ENCODE measurements around the gene CCDC106.

The CCDC106 gene

DNA sequence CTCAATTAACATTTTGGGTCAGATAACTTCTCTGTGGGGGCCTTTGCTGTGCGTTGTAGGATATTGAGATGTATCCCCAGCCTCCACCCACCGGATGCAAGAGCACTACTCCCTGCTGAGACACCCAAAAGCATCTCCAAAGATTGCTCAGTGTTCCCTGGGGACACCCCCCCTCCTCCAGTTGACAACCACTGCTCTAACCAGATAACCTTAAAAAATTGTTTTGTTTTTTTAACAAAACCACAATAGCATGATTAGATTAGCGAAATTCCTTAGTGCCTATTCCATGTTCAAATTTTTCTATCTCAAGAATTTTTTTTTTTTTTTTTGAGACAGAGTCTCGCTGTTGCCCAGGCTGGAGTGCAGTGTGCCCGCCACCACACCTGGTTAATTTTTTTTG is 24.4 kb downstream of the CCDC106 start:
- DNase-seq = no peak

DNA sequence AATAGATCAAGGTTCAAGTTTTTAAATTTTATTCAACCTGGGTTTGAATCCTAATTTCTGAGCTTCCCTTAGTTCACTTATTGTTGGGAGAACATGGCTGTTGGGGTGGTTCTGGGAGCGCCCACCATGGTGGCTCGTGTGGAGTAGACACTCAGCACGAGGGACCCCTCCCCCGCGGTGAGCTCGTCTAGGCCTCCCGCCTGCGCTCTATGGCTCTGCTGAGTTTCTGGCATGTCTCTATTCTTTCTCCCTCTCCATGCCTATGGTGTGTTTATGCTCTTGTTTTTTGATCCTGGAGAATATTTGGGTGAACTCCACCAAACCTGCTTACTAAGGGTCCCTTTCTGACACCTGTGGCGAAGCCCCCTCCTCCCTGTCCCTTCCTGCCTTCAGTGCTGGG is 25.5 kb downstream of the CCDC106 start:
- no peak for DNase-seq

DNA sequence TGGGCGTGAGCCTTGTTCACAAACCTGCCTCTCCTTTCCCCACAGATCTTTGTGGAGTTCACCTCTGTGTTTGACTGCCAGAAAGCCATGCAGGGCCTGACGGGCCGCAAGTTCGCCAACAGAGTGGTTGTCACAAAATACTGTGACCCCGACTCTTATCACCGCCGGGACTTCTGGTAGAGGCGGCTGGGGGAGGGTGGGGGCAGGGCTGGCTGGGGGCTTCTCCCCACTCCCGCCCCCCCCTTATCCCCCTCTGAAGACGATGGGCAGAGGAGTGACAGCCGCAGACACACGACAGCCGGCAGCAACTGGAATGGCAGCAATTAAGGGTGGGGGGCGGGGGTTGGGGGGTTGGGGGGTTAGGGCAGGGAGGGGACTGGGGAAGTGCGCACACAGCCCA is 25.9 kb downstream of the CCDC106 start:
- DNase-seq = no peak

DNA sequence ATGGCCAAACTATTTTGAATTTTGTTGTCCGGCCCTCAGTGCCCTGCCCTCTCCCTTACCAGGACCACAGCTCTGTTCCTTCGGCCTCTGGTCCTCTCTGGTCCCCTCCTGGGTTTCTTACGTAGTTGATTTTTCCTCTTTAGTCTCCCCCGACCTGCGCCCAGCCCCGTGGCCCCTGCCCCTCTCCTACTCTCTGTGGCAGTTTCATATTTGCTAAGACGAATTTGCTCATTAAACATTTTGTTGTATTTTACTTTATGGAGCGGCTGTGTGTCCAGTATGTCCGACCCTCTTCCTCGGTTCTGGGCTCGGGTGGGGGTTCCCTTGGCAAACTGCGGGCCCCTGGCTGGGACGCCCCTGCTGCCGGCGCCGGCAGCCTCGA is 26.4 kb downstream of the CCDC106 start:
- DNase-seq = no peak

DNA sequence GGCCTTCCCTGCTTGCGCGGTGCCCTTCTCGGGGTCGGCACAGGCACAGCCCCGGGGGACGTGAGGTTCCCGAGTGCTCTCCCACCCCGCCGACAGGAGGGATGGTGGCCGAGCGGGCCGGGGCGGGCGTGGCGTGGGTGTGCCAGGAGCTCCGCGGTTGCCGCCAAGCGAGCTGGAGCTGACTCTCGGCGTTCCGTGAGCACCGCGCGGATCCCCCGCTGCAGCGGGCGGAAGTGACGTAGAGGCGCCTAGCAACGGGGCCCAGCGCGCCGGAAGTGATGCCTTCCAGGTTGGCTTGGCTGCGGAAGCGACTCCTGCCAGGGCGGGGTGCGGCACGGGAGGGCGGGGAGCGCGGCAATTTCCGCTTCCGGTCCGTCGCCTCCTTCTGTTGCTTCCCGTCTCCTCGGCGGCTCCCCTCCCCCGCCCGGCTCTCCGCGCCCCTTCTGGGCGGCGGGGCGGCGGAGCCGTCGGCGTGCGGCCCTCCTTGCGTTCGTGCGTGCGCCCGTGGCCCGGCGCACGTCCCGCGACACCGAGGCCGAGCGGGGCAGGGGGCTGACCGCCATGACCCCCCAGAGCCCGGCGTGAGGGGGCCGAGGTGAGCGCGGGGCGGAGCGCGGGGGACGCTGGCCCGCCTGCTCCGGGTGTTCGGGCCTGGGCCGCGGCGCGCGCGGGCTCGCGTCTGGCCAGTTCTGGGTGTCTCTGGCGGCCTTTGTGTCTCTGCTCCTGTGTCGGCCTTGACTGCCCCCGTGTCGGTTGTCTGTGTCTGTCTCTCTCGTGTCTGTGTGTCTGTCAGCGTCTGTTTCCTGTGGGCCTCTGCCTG is 27.0 kb downstream of the CCDC106 start, which contains the start of gene EPN1:
Gene EPN1 (plus strand): TSS at position 386 of the 820 bp plus-strand sequence. CDS start 3,402 bp downstream, outside the sequence.
- peak; percentile 97 for DNase-seq

DNA sequence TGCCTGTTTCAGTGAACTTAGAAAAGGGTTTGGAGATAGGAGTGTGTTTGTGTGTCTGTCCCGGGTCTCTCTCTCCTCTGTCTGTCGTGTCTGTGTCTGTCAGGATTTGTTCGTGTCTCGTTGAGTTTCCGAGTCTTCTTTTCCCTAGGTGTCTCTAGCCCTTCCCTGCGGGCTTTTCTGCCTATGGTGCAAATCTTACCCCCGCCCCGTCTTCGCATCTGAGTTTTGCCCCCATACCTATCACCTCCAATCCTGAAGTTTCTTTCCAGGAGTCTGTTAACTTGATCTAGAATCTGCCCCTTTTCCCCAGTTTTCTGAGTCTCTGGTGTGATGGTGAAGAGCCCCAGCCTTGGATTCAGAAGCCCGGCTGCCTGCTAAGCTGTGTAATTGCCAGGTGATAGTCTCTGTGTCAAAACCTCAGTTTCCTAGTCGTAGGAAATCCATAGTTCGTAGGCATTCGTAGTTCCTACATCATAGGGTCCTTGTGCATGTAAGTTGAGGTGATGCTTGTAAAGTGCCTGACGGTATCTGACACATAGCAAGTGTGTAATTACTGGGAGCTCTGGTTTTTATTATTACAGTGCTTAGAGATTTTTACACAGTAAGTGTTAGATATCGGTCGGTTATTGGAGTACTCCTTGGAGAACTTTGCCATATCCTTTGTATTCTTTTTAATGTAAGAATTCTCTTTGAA is 27.8 kb downstream of the CCDC106 start:
- no peak for DNase-seq

DNA sequence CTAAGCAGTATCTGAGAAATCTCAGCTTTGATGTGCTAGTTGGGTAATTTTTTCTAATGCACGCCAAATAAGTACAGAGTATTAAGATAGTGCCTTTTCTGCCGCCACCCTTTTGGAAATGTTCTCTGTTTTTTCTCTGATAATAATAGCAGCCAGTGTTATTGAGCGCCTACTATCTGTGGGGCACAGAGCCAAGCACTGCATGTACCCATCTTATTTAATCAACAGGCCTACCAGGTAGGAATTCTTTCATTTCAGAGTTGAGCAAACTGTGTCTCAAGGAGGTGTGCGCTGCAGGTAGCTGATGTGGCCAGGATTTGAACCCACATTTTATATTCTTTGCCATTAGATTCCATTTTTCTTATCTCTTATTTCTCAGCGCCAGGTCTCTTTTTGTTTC is 28.4 kb downstream of the CCDC106 start:
- DNase-seq = no peak

DNA sequence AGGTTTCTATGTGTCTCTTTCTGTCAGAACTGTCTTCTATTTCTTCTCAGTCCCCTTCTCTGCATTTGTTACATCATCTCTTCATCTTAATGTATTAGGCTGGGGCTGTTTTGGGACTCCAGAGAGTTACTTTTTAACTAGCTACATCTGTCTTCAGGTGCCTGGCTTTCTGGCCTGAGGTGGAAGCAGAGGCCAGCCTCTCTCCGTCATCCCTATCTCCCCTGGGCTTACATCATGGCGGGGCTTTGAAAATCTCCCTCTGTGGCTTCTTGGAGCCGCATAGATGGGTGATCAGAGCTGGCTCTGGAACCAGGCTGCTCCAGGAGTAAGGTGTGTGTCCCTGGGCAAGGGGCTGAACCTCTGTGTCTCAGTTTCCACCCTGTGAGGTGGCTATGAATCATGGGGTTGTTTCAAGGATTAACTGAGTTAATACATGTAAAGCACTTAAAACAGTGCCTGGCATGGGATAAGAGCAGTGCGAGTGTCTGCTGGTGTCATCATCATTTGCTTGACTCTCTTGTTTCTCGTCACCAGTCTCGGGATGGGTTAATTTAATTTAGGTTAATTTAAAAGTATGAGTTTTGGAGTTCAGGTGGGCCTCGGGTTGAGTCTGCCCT is 29.0 kb downstream of the CCDC106 start:
- no peak for DNase-seq

DNA sequence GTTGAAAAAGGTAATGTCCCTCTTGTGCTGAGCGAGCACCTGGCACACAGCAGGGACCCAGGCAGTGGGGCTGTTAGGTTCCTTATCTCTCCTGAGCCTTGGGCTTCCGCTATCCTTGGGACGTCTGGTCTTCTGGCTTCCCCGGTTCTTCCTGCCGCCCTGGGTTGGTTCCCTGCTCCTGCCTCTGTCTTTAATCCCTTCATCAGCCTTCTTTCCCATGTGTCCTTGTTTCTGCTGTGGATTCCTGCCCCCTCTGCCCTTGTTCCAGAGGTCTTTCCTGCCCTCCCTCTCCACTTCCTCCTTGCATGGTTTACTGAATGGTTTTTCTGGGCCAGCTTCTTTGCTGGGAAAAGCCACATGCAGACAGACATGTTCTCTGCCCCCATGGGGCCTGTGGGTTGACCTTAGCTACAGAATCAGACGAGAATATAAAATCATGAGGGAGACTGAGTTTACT is 29.6 kb downstream of the CCDC106 start:
- DNase-seq = no peak

DNA sequence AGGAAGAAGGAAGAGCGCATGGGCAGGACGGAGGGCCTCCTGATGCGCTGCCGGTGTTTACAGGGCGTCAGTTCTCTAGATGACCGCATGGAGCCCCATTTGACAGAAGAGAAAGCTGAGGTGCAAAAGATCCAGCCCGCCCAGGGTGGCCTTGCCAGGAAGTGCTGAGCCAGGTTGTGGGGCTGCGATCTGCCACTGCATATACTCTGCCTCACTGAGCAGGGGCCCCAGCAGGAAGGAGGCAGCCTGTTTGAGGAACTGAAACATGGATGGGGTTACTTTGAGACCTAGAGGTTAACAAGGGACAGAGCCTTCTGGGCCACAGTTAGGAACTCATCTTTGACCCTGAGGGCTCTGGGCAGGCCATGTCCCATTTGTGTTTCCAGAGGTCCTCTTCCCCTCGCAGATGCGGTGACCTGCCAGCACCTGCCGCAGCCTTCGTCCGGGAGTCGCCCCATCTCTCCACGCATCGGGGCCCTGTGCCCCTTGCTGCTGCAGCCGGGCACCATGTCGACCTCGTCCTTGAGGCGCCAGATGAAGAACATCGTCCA is 30.2 kb downstream of the CCDC106 start:
- no peak for DNase-seq

DNA sequence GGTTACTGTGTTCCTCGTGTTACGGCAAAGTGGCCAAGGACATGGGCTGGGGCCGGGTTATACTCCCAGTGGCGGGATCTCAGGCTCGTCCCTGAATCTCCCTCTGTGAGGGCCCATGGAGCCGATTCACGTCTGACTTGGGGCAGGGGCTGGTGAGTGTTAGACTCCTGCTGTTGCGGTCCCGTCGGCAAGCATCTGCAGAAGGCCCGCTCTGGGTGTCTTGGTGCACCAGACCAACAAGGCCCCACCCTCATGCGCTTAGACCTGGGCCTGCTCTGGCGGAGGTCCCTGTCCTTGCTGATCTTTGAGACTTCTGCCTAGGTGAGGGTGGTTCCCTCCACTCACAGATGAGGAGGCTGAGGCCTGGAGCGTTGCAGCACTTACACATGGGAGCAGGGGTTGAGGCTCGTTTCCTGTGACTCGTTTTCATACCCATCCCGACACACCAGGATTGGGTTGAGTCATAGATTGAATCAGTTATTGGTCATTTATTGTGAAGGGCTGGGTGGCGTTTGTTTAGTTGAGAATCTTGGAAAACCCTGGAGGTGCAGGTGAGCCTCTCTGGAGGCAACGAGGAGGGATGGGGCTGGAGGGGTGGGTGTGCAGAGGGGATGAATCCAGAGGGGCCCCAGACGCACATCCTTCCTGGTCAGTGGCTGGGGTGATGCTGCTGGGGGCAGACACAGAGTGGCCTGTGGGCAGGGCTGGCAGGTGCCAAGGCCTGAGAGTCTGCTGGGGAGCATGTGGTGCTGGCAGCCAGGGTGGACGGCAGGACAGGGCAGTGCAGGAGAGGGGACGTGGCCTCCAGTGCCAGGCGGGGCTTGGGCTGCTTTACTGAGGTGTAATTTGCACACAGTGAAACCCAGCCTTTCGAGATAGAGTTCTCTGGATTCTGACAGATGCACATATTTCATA is 31.6 kb downstream of the CCDC106 start:
- no peak for DNase-seq

DNA sequence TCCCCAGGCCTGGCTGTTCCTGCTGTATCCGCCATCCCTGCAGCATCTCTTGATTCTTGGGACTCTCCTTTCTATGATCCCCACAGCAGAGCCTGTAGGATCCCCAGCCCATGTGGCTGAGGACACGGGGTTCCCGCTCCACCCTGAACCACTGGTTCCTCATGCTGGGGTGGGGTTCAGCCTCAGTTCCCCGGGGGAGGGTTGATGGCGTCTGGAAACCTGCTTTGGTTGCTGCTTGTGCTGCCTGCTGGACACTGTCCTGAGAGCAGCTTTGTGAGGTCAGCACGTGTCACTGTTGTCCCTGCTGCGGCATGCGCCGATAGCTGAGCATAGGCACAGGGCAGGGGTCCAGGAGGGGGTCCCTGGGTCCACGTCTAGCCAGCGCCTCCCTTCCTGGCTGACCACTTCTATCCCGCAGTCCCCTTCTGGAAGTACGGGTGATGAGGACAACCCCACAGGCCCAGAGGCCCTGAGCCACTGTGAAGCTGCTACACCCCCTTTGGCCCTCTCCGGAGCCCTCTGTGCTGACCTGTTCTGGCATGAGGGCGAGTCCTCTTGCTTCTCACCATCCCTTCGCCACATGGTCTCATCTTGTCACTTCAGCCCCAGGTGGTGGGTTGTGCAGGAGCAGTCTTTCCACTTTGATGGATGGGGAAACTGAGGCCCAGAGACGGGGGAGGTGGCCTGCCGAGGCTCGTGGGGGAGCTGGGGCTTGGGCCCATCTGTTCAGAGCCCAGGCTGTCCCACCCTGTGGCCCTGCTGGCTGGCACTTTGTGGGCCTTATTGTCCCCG is 32.5 kb downstream of the CCDC106 start:
- no peak for DNase-seq

DNA sequence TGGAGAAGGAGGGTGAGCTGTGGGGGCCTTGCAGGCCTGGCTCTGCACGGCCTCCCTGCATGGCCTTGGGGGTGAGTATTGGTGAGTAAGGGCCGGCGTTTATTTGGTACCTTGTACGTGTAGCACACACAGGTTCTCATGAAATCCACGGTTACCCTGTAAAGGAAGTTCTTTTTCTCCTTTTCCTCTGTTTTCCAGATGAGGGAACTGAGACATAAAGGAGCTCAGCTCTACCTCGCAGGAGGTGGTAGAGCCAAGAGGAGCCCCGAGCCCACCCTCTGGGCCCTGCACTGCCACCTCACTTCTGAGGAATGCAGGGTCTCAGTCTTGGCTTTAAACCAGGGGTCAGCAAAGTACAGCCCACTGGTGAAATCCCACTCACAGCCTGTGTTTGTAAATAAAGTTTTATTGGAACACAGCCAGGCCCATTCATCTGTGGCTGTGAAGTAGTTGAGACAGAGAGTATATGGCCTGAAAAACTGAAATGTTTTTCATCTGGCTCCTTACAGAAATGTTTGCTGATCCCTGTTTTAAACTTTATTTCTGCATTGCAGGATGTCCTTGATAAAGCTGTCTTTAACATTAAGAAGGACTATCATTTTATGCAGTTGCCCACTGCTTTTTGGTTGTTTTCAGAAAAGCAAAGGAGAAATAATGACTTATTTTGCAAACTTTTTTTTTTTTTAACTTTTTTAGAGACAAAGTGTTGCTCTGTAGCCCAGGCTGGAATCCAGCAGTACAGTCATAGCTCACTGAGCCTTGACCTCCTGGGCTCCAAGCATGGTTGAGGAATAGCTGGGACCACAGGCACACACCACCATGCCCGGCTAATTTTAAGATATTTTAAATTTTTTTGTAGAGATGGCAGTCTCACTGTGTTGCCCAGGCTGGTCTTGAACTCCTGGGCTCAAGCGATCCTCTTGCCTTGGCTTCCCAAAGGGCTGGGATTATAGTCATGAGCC is 33.4 kb downstream of the CCDC106 start:
- DNase-seq = no peak

DNA sequence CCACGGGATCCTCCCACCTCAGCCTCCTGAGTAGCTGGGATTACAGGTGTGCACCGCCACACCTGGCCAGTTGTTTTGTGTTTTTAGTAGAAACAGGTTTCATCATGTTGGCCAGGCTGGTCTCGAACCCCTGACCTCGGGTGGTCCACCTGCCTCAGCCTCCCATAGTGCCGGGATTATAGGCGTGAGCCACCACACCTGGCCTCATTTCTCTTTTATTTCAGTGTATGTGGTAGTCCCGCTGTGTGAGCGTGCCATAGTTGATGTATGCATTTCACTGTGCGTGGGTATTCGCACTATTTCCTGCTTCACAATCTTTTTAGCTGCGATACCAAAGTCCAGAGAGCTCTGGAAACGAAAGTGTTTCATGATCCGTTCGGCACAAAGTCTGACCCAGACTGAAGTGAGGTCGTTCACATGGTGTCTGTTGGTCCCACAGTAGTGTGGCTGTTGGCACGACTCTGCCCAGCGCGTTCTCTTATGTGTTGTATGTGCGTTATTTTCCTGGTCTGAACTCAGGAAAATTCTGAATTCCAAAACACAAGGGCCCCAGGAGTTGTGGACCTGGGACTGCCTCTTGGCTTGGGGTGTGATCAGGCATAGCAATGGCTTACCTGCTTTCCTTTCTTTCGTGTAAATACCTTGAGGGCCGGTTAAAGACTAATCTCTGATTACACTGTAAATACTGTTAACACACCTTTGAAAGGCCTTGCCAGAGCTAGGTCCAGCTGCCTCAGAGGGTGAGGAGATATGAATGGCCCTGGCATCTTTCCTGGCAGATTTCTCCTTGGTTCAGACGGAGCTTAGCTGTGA is 35.6 kb downstream of the CCDC106 start:
- no peak for DNase-seq

DNA sequence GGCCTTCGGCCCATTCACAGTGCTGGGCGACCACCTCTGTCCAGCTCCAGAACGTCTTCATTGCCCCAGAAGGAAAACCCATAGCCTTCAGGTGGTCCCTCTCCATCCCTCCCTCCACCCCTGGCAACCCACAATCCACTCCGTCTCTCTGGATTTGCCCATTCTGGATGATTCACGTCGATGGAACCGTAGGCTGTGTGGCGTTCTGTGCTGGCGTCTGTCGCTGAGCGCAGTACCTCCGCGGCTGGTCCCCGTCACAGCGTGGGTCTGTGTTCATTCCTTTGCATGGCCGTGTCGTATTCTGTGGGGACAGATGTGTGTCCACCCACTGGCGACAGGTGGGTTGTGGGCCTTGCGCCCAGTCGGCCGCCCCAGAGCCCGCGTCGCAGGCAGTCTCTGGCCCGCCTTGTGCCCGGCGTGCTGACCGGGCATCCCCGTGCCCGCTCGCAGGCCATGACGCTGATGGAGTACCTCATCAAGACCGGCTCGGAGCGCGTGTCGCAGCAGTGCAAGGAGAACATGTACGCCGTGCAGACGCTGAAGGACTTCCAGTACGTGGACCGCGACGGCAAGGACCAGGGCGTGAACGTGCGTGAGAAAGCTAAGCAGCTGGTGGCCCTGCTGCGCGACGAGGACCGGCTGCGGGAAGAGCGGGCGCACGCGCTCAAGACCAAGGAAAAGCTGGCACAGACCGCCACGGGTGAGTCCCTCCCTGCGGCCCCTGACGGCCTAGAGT is 37.1 kb downstream of the CCDC106 start:
- no peak for DNase-seq

DNA sequence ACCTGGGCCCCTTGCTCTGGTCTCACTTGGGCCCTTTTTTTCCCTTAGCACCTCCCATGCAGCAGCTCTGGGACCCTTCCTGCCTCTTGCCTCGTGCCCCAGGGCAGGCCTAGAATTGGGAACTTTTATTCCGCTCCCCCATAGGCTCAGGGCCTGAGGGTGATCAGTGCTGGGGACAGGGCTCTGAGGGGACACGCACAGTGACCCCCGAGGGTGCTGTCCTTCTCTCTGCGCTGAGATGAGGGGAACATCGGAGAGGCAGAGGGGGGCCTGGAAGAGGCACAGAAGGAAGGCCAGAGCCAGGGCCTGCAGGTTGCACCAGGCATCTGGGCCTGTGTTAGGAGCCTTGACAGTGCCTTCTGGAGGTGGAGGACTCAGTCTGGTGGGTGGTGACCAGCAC is 37.8 kb downstream of the CCDC106 start:
- DNase-seq = no peak

DNA sequence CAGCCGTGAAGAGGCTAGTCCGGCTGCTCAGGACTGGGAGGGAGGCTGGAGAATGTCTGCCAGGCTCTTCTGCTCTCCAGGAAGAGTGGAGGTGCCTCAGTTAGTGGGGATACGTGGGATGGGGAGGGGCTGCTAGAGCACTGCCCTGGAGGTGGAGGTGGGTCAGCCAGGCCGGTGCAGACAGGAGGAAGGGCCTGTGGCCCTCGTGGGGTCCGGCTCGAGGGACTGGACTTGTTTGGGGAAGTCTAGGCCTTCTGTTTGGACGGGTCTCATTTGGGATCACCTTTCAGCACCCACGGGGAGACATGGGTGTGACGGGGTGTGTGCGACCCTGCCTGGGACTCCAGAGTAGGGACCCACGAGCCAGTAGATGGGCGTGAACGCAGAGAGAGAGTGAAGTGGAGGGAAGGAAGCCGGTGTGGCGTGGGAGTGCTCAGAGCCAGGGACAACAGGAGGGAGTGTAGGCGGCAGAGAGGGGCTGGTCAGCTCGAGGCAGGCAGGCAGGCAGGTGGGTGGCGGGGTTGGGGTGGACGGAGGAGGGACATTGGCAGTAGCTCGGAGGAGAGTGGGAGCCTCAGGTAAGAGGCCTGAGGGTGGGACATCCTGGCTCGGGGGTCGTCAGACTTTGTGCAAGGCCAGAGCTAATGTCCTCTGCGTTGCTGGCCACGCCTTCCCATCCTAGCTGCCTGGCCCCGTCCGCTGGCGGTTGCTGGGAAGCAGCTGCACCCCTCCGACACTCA is 38.5 kb downstream of the CCDC106 start:
- DNase-seq = no peak
